Putamen (tissue), 1 donor: ENCODE measurements around the gene CTIF.

Experiments used
- DNase-seq: peaks from one replicate; pipeline ENCODE4 v3.0.0-alpha.2; 2016; ENCODE audit warnings: low spot score

CTIF gene

GRCh38 chr18:48732767-48733424, 194.1 kb downstream of the CTIF start:
- no peak for DNase-seq

- DNase-seq, result no peak
Measured at GRCh38 chr18:48733643-48734253, 194.9 kb downstream of the CTIF start.

- DNase-seq, result no peak
Measured at GRCh38 chr18:48734460-48734859, 195.6 kb downstream of the CTIF start.

- no peak for DNase-seq
Measured at GRCh38 chr18:48735080-48735676, 196.3 kb downstream of the CTIF start.

- DNase-seq, result no peak
Measured at GRCh38 chr18:48735681-48736255, 196.9 kb downstream of the CTIF start.

- DNase-seq, result no peak
Measured at GRCh38 chr18:48736321-48737260, 197.8 kb downstream of the CTIF start.

- DNase-seq, result no peak
Measured at GRCh38 chr18:48739266-48740067, 200.6 kb downstream of the CTIF start.

- no peak for DNase-seq
Measured at GRCh38 chr18:48740068-48740440, 201.2 kb downstream of the CTIF start.

GRCh38 chr18:48740851-48741485, 202.1 kb downstream of the CTIF start:
- DNase-seq, result no peak

- no peak for DNase-seq
Measured at GRCh38 chr18:48741866-48742265, 203.0 kb downstream of the CTIF start.

- no peak for DNase-seq
Measured at GRCh38 chr18:48742304-48742703, 203.5 kb downstream of the CTIF start.

GRCh38 chr18:48742706-48743475, 204.1 kb downstream of the CTIF start:
- no peak for DNase-seq

GRCh38 chr18:48743886-48744285, 205.1 kb downstream of the CTIF start:
- no peak for DNase-seq

GRCh38 chr18:48745293-48745692, 206.5 kb downstream of the CTIF start:
- no peak for DNase-seq

- DNase-seq, result no peak
Measured at GRCh38 chr18:48749768-48750167, 210.9 kb downstream of the CTIF start.

GRCh38 chr18:48750485-48751175, 211.8 kb downstream of the CTIF start:
- DNase-seq, result no peak

- no peak for DNase-seq
Measured at GRCh38 chr18:48751727-48752468, 213.1 kb downstream of the CTIF start.

GRCh38 chr18:48752478-48752877, 213.6 kb downstream of the CTIF start:
- DNase-seq, result no peak

GRCh38 chr18:48752928-48753327, 214.1 kb downstream of the CTIF start:
- peak; percentile 30 for DNase-seq
